Thymus (tissue), 11 donors: Measurements from ENCODE around the gene VSIG10. TPM values are rescaled to one million over a fixed set of nuclear protein-coding genes. Genes with fewer than 3 reads are reported as not detected.
"Not testable (repeated sequence)": the region's sequence is repeated elsewhere in the genome, so short reads cannot be mapped to it uniquely, and the experiment has no call there.

Experiments used
- DNase-seq, 9 donors: peaks; one replicate each; pipeline ENCODE4 v3.0.0-alpha.2; 2013; ENCODE audit warnings: low spot score in 9 of 9, low read depth in 6 of 9, missing footprints in 1 of 9
- H3K27ac ChIP-seq, 2 donors: one replicate each; pipeline ENCODE4 v1.5.1; 2013; ENCODE audit warnings: control low read depth in 1 of 2, low read depth in 1 of 2, low read length in 1 of 2, mild to moderate bottlenecking in 1 of 2, moderate library complexity in 1 of 2
- H3K27me3 ChIP-seq, 2 donors: one replicate each; pipeline ENCODE4 v1.5.1; 2013; ENCODE audit warnings: low read length in 1 of 2; ENCODE audit not compliant: control insufficient read depth in 2 of 2, insufficient read depth in 1 of 2
- H3K36me3 ChIP-seq, 2 donors: one replicate each; pipeline ENCODE4 v1.5.1; 2013; ENCODE audit warnings: low read length in 1 of 2, mild to moderate bottlenecking in 1 of 2, moderate library complexity in 1 of 2; ENCODE audit not compliant: control insufficient read depth in 2 of 2, insufficient read depth in 2 of 2
- H3K4me1 ChIP-seq, 2 donors: one replicate each; pipeline ENCODE4 v1.5.1; 2013; ENCODE audit warnings: low read length in 2 of 2; ENCODE audit not compliant: control insufficient read depth in 2 of 2, insufficient read depth in 2 of 2
- H3K4me3 ChIP-seq, 2 donors: one replicate each; pipeline ENCODE4 v1.5.1; 2013; ENCODE audit warnings: low read length in 2 of 2, control low read depth in 1 of 2, mild to moderate bottlenecking in 1 of 2
- H3K9me3 ChIP-seq, 2 donors: one replicate each; pipeline ENCODE4 v1.5.1; 2013; ENCODE audit warnings: low read length in 1 of 2, mild to moderate bottlenecking in 1 of 2; ENCODE audit not compliant: control insufficient read depth in 2 of 2, insufficient read depth in 1 of 2
- WGBS: extraction: QIAGEN DNeasy Blood & Tissue Kit; methylation state at CpG from one replicate; pipeline ENCODE4 v1.1.7; 2013; 5-methylcytosine and 5-hydroxymethylcytosine counted together
- polyA plus RNA-seq: library from polyadenylated mRNA; stranded (reverse); fragments of 200-250 nt; gene quantifications from one replicate; pipeline ENCODE4 v1.2.3, GENCODE V29; 2013
- total RNA-seq: library from RNA; stranded (reverse); fragments of 120-200 nt; gene quantifications from one replicate; pipeline ENCODE4 v1.2.4, GENCODE V29; 2013
- donor health status: healthy.

The VSIG10 gene
- total and polyA plus RNA-seq, 2 donors, result 4.5 to 7.8 TPM

GRCh38 chr12:118098911-118099671 is 4.7 kb downstream of the VSIG10 start:
- peaks cover 8 to 28% of the 10 kb centered on the region in 2 donors for H3K27me3 ChIP-seq
- peaks cover 5 to 7% of the 10 kb centered on the region in 2 donors for H3K4me1 ChIP-seq
- no peak overlapping the region for H3K4me3 ChIP-seq
- no peaks in the 10 kb centered on the region for H3K36me3 ChIP-seq
- 93% methylated on average over 12 of the region's 12 CpGs for WGBS
- no peak overlapping the region for H3K27ac ChIP-seq
- H3K9me3 ChIP-seq, result no peaks in the 10 kb centered on the region
- no peak for DNase-seq

- H3K36me3 ChIP-seq, result no peaks in the 10 kb centered on the region
- no peaks in the 10 kb centered on the region for H3K9me3 ChIP-seq
- 94% methylated on average over 3 of the region's 3 CpGs for WGBS
- H3K4me3 ChIP-seq, result no peak overlapping the region
- no peak overlapping the region for H3K27ac ChIP-seq
- H3K4me1 ChIP-seq, result peaks cover 3% of the 10 kb centered on the region in 2 donors
- peaks cover 4 to 21% of the 10 kb centered on the region in 2 donors for H3K27me3 ChIP-seq
- no peak for DNase-seq
Observed at GRCh38 chr12:118098401-118098800, 5.4 kb downstream of the VSIG10 start.

DNA sequence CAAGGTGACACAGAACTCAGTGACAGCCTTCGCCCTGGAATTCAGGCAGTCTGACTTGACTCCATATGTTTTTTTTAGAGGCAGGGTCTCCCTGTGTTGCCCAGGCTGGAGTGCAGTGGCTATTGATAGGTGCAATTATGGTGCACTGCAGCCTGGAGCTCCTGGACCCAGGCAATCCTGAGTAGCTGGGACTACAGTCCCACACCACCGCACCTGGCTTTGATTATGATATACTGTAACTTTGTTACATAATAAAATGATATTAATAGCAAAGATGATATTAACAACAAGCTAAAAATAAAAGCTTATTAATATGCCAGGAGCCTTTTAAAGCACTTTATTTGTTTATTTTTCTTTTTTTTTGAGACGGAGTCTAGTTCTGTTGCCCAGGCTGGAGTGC is 9.8 kb downstream of the VSIG10 start:
- Histone ChIP-seq H3K36me3 (no peaks in the 10 kb centered on the region), H3K27me3 (no peaks in the 10 kb centered on the region), H3K27ac (no peak overlapping the region), H3K4me1 (no peaks in the 10 kb centered on the region), H3K9me3 (no peaks in the 10 kb centered on the region), H3K4me3 (no peak overlapping the region)
- DNase-seq, result no peak
- 98% methylated on average over 3 of the region's 3 CpGs for WGBS

DNA sequence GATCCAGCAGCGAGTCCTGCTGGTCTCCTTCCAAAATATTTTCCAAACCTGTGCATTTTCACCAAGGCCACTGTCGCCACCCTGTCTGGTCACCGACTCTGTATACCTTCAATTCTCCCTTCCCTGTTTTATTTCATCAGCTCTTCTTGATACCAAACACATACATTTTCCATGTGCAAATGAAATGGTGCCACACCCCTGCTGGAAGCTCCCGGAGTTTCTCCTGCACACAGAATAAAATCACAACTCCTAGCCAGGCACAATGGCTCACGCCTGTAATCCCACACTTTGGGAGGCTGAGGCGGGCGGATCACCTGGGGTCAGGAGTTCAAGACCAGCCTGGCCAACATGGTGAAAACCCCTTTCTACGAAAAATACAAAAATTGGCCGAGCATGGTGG is 14.0 kb downstream of the VSIG10 start:
- WGBS, result 98% methylated on average over 9 of the region's 9 CpGs
- Histone ChIP-seq H3K4me3 (no peak overlapping the region), H3K27ac (no peak overlapping the region), H3K27me3 (no peaks in the 10 kb centered on the region), H3K4me1 (no peaks in the 10 kb centered on the region), H3K9me3 (no peaks in the 10 kb centered on the region), H3K36me3 (no peaks in the 10 kb centered on the region)
- DNase-seq, result no peak

- Histone ChIP-seq H3K27me3 (no peaks in the 10 kb centered on the region), H3K27ac (no peak overlapping the region), H3K36me3 (no peaks in the 10 kb centered on the region), H3K4me1 (no peaks in the 10 kb centered on the region), H3K9me3 (no peaks in the 10 kb centered on the region), H3K4me3 (no peak overlapping the region)
- no peak for DNase-seq
- WGBS, result 92% methylated on average over 9 of the region's 9 CpGs
Observed at GRCh38 chr12:118082161-118082560, 21.6 kb downstream of the VSIG10 start.

DNA sequence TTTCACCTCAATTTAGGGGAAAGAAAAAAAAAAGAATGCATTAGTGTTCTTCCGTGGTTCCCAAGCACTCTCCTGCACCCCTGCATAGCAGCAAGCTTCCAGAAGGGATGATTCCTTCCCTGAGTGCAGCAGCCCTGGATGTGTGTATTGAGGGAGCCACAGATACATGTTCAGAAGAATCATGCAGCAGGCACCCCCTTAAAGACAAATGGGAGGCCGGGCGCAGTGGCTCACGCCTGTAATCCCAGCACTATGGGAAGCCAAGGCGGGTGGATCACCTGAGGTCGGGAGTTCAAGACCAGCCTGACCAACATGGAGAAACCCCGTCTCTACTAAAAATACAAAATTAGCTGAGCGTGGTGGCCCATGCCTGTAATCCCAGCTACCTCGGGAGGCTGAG is 22.3 kb downstream of the VSIG10 start:
- not testable (repeated sequence) for H3K27ac ChIP-seq, H3K9me3 ChIP-seq, H3K36me3 ChIP-seq, H3K4me3 ChIP-seq, H3K27me3 ChIP-seq, H3K4me1 ChIP-seq, DNase-seq
- WGBS, result 98% methylated on average over 9 of the region's 9 CpGs

GRCh38 chr12:118073768-118074167 is 30.0 kb downstream of the VSIG10 start:
- H3K4me1 ChIP-seq, result no peaks in the 10 kb centered on the region
- no peaks in the 10 kb centered on the region for H3K36me3 ChIP-seq
- WGBS, result 95% methylated on average over 4 of the region's 4 CpGs
- no peak for DNase-seq
- no peak overlapping the region for H3K4me3 ChIP-seq
- H3K27me3 ChIP-seq, result no peaks in the 10 kb centered on the region
- H3K9me3 ChIP-seq, result peaks cover 0 to 1% of the 10 kb centered on the region in 2 donors
- H3K27ac ChIP-seq, result no peak overlapping the region

GRCh38 chr12:118070650-118071049 is 33.2 kb downstream of the VSIG10 start:
- no peaks in the 10 kb centered on the region for H3K36me3 ChIP-seq
- no peak for DNase-seq
- no peaks in the 10 kb centered on the region for H3K27me3 ChIP-seq
- peaks cover under 1 to 2% of the 10 kb centered on the region in 2 donors for H3K4me1 ChIP-seq
- no peak overlapping the region for H3K4me3 ChIP-seq
- no peak overlapping the region for H3K27ac ChIP-seq
- 98% methylated on average over 3 of the region's 3 CpGs for WGBS
- H3K9me3 ChIP-seq, result no peaks in the 10 kb centered on the region

GRCh38 chr12:118068445-118068844 is 35.4 kb downstream of the VSIG10 start:
- no peaks in the 10 kb centered on the region for H3K9me3 ChIP-seq
- no peak overlapping the region for H3K27ac ChIP-seq
- DNase-seq, result no peak
- 96% methylated on average over 2 of the region's 2 CpGs for WGBS
- H3K4me1 ChIP-seq, result peaks cover 2 to 4% of the 10 kb centered on the region in 2 donors
- no peak overlapping the region for H3K4me3 ChIP-seq
- no peaks in the 10 kb centered on the region for H3K36me3 ChIP-seq
- H3K27me3 ChIP-seq, result no peaks in the 10 kb centered on the region
